Heart left ventricle (tissue), 16 donors: ENCODE results near the gene ARHGAP26. TPM values are rescaled to one million over a fixed set of nuclear protein-coding genes. Genes with fewer than 3 reads are reported as not detected.

Experiments used
- ATAC-seq, 4 donors: fragments of 200-7000 bp; cut with Tn5 transposase; one replicate each; pipeline ENCODE4 v1.9.1; 2020 to 2022; ENCODE audit warnings: moderate library complexity in 4 of 4, mild to moderate bottlenecking in 3 of 4, moderate number of reproducible peaks in 1 of 4
- DNase-seq, 5 donors: peaks; one replicate each; pipeline ENCODE4 v3.0.0-alpha.2; 2020
- H3K27ac ChIP-seq, 12 donors: fragments of 200-600 bp; sonication (generic) in 4 of 12; one replicate each; pipeline versions ENCODE4 v1.5.0 to v1.8.0; 2016 to 2022; ENCODE audit warnings: mild to moderate bottlenecking in 2 of 12
- H3K27me3 ChIP-seq, 9 donors: fragments of 200-600 bp; sonication (generic) in 2 of 9; one replicate each; pipeline versions ENCODE4 v1.5.1 to v1.8.0; 2016 to 2022; ENCODE audit warnings: mild to moderate bottlenecking in 3 of 9
- H3K36me3 ChIP-seq, 9 donors: fragments of 200-600 bp; sonication (generic) in 2 of 9; one replicate each; pipeline versions ENCODE4 v1.5.0 to v1.8.0; 2018 to 2022; ENCODE audit warnings: mild to moderate bottlenecking in 2 of 9
- H3K4me1 ChIP-seq, 12 donors: fragments of 200-600 bp; sonication (generic) in 4 of 12; one replicate each; pipeline versions ENCODE4 v1.5.0 to v1.8.0; 2016 to 2022; ENCODE audit warnings: mild to moderate bottlenecking in 3 of 12
- H3K4me3 ChIP-seq, 12 donors: fragments of 200-600 bp; sonication (generic) in 4 of 12; one replicate each; pipeline versions ENCODE4 v1.5.0 to v1.8.0; 2017 to 2022; ENCODE audit warnings: mild to moderate bottlenecking in 9 of 12, moderate library complexity in 4 of 12
- H3K9me3 ChIP-seq, 12 donors: fragments of 200-600 bp; sonication (generic) in 4 of 12; one replicate each; pipeline versions ENCODE4 v1.5.0 to v1.8.0; 2016 to 2022; ENCODE audit warnings: mild to moderate bottlenecking in 1 of 12
- CTCF ChIP-seq, 12 donors: fragments of 200-600 bp; sonication (generic) in 4 of 12; IDR thresholded peaks; one replicate each; pipeline versions ENCODE4 v1.5.0 to v1.8.0; 2018 to 2022; ENCODE audit warnings: antibody characterized with exemption in 12 of 12, mild to moderate bottlenecking in 5 of 12
- POLR2A ChIP-seq, 2 donors: fragments of 450-650 bp; IDR thresholded peaks; one replicate each; pipeline ENCODE4 v1.6.1; 2017; ENCODE audit warnings: antibody characterized with exemption in 2 of 2, mild to moderate bottlenecking in 2 of 2, moderate library complexity in 2 of 2
- WGBS, 4 donors: extraction: QIAGEN DNeasy Blood & Tissue Kit in 2 of 4; methylation state at CpG; one replicate each; pipeline versions ENCODE4 v1.1.5 to v1.1.7; 2013 to 2018; 5-methylcytosine and 5-hydroxymethylcytosine counted together
- intact Hi-C, 10 donors: fragments of 100-400 bp; cut with DNase I; formaldehyde crosslinking; loops; one replicate each; pipeline versions ENCODE4 v1.11.1 to v1.14.2; 2022
- polyA plus RNA-seq, 2 donors: library from polyadenylated mRNA; stranded (reverse); fragments of 200-250 nt; gene quantifications; one replicate each; pipeline ENCODE4 v1.2.3, GENCODE V29; 2013
- total RNA-seq, 9 donors: library from RNA; depleted of rRNA in 2 of 9; stranded (reverse); fragments of >200 nt in 2 of 9; fragmentation: NEBNext Ultra II Directional in 3 of 9; extraction: Animal tissue kit (Norgen Biotek cat#: 25700) in 3 of 9; gene quantifications; one replicate each; pipeline versions ENCODE4 v1.1.0 to v1.2.4, GENCODE V29; 2016 to 2023
- donor health status: ischemic (EF 13 %, LVEDD 7.1; RV severe dilation, severe dysfunction).
- donor health status: healthy with polysubstance abuse.
- donor health status: DM: no; HTN: yes; CAD: no.
- donor health status: DM: no; HTN: no; CAD: no.
- donor health status: ischemic (EF 25% LVEDD 6.9; RV normal size, moderate dysfunction).
- donor health status: ischemic (EF 25% LVEDD 5.7; RV mildly dilated, moderate dysfunction).
- donor health status: healthy.
- donor health status: DM: yes; HTN: yes; CAD: no.
- donor health status: ischemic (EF 35%, LVEDD 5.7; RV mildly dilated, moderate dysfunction).
- donor health status: nonischemic (EF 11% LVEDD 7.7; RV severe dilation, severe dysfunction).
- donor health status: DM: yes; HTN: yes; CAD: no.
- donor health status: PGD.
- donor health status: ischemic (EF 29% LVEDD 5.4; RV normal size, mild dysfunction).
- donor health status: nonischemic (EF 23%, LVEDD 6.1; RV moderate dilation, normal function).

The ARHGAP26 gene
- total and polyA plus RNA-seq, 11 donors: 11.9 to 52.1 (median 33.7) TPM

- WGBS, 4 donors: 43 to 63% (median 56%) methylated on average over 2 of the region's 2 CpGs
These were observed 90.1 kb downstream of the ARHGAP26 start for GRCh38 chr5:142860270-142860669.

GRCh38 chr5:142861011-142861410 is 90.8 kb downstream of the ARHGAP26 start:
- peak in 1 of 4 donors; percentile 10 for ATAC-seq
- intact Hi-C loops: loop anchor here in 3 of 10 donors (5.0 to 10.0 kb wide), 3 partner anchors 34 to 49 kb away; no protein-coding TSS in a partner anchor
- no peak for DNase-seq
- no peaks in the 10 kb centered on the region for H3K27me3 ChIP-seq
- TF ChIP-seq POLR2A (IDR thresholded peaks at IDR 0.05) (no peak), CTCF (IDR thresholded peaks at IDR 0.05) (no peak)
- no peaks in the 10 kb centered on the region for H3K36me3 ChIP-seq
- H3K4me3 ChIP-seq: peak overlapping the region in 1 of 12 donors; percentile 8
- H3K27ac ChIP-seq: peak overlapping the region in 6 of 12 donors; percentile 6 to 47 (median 40)
- peaks cover 0 to 95% (median 68%) of the 10 kb centered on the region in 12 donors for H3K4me1 ChIP-seq
- no peaks in the 10 kb centered on the region for H3K9me3 ChIP-seq
- WGBS, 4 donors: 54 to 72% (median 61%) methylated on average over 7 of the region's 7 CpGs

More at GRCh38 chr5:142860270-142860669, 90.1 kb downstream of the ARHGAP26 start:
- no peaks in the 10 kb centered on the region for H3K27me3 ChIP-seq
- DNase-seq (peak in 1 of 5 donors; percentile 54), ATAC-seq (peak; percentile 35 to 80 (median 58))
- H3K27ac ChIP-seq: peak overlapping the region in 9 of 12 donors; percentile 6 to 47 (median 26)
- H3K36me3 ChIP-seq: no peaks in the 10 kb centered on the region
- peaks cover 0 to 88% (median 61%) of the 10 kb centered on the region in 12 donors for H3K4me1 ChIP-seq
- intact Hi-C loops: loop anchor here in 3 of 10 donors (5.0 to 10.0 kb wide), 3 partner anchors 33 to 48 kb away; no protein-coding TSS in a partner anchor
- H3K9me3 ChIP-seq: no peaks in the 10 kb centered on the region
- TF ChIP-seq CTCF (IDR thresholded peaks at IDR 0.05) (no peak), POLR2A (IDR thresholded peaks at IDR 0.05) (no peak)
- H3K4me3 ChIP-seq: no peak overlapping the region

GRCh38 chr5:142862594-142862993 is 92.4 kb downstream of the ARHGAP26 start:
- H3K27ac ChIP-seq: peak overlapping the region in 8 of 12 donors; percentile 10 to 44 (median 18)
- 55 to 64% (median 62%) methylated on average over 4 of the region's 4 CpGs for whole genome bisulfite sequencing, 4 donors
- no peaks in the 10 kb centered on the region for H3K36me3 ChIP-seq
- no peak for DNase-seq
- H3K4me1 ChIP-seq: peaks cover 0 to 95% (median 68%) of the 10 kb centered on the region in 12 donors
- no peaks in the 10 kb centered on the region for H3K27me3 ChIP-seq
- ATAC-seq: peak in 2 of 4 donors; percentile 7 to 35
- H3K9me3 ChIP-seq: no peaks in the 10 kb centered on the region
- H3K4me3 ChIP-seq: no peak overlapping the region
- TF ChIP-seq POLR2A (IDR thresholded peaks at IDR 0.05) (no peak), CTCF (IDR thresholded peaks at IDR 0.05) (no peak)
- intact Hi-C loops: loop anchor here in 3 of 10 donors (5.0 to 10.0 kb wide), 3 partner anchors 35 to 50 kb away; no protein-coding TSS in a partner anchor

- TF ChIP-seq POLR2A (IDR thresholded peaks at IDR 0.05): no peak
- TF ChIP-seq CTCF (IDR thresholded peaks at IDR 0.05): no peak
- Histone ChIP-seq H3K36me3 (no peaks in the 10 kb centered on the region), H3K4me1 (peaks cover 0 to 92% (median 63%) of the 10 kb centered on the region in 12 donors), H3K27me3 (no peaks in the 10 kb centered on the region), H3K27ac (peak overlapping the region in 7 of 12 donors; percentile 11 to 69 (median 48)), H3K4me3 (no peak overlapping the region), H3K9me3 (no peaks in the 10 kb centered on the region)
- DNase-seq (no peak), ATAC-seq (no peak)
- 61 to 72% (median 71%) methylated on average over 5 of the region's 5 CpGs for WGBS, 4 donors
- intact Hi-C loops: loop anchor here in 3 of 10 donors (2.0 to 10.0 kb wide), 4 partner anchors 37 to 93 kb away; partner anchors contain the start of gene ARHGAP26 (in 1 of the 3)
These were observed 93.7 kb downstream of the ARHGAP26 start for GRCh38 chr5:142863856-142864255.
